ENCODE data around the gene C16orf74.

- no peak for TF ChIP-seq CTCF (IDR thresholded peaks at IDR 0.05)
- TF ChIP-seq POLR2A (IDR thresholded peaks at IDR 0.05): no peak
Measured at GRCh38 chr16:85753559-85753958, 2.7 kb upstream of the C16orf74 start.
